Measurements from ENCODE around the gene PRKAR2B.
A peak's percentile ranks its signal among the peaks of the same experiment; 100 is the strongest.
"Not testable (repeated sequence)": the region's sequence is repeated elsewhere in the genome, so short reads cannot be mapped to it uniquely, and the experiment has no call there.

PRKAR2B gene

DNA sequence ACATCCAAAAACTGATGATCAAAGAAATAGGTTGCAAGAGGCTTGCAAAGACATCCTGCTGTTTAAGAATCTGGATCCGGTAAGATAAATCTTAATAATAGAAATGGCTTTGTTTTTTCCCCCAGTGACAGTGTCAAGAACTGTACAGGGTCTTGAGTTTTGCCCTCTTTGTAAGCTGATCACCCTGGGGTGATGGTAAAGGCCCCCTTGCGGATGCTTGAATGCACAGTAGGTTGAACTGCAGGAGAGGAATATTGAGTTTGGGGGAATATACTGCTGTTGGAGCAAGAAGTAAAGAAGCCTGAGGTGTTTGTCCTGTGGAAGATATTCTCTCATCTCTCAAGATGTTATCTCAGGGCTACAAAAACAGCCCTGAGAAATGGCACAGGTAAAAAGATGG, 83.7 kb downstream of the PRKAR2B start:
- DNase-seq, result no peak

DNA sequence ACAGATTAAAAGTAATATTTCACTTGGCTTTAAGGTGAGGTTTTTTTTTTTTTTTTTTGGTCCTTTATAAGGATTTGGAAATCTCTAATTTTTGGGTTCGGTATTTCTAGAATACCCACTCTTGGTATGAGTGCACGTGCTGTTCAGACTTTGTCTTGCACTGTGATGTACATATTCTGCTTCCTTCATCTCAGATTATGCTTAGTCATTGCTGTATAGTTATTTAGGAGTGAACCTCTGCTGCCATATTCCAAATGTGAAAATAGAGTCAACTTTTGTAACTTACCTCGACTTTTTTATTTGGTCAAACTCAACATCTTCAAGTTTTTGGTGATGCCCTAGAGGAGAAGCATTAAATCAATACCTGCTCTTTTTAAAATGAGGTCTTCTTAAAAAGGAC, 84.2 kb downstream of the PRKAR2B start:
- no peak for DNase-seq

DNA sequence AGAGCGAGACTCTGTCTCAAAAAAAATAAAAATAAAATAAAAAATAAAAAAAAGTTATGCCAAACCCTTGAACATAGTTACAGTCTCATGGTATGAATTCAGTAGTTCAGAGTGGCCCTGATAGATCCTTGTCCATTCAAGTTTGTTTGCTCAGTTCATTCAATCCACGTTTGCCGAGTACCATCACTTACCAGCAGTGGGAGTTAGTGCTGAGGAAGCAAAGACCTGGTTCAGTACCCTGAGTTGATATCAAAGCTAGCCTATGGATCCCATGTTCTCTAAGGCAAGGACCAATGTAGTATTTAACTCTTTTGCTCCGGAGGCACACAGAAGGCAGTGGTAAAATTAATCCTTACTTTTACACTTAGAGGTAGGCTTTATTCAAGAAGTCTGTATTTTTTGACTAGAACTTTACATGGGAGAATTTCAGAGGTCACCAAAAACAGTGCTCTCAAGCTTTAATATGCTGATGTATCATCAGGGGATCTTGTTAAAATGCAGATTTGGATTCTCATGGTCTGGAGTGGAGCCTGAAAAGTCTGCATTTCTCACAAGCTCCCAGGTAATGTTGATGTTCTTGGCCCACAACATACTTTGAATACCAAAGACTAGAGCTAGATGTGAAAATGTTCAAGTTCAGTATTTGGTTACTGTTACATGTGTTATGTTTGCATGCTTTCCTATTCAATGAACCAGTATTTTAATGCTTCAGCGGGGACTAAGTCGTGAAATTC, 86.1 kb downstream of the PRKAR2B start:
- DNase-seq, result no peak

DNA sequence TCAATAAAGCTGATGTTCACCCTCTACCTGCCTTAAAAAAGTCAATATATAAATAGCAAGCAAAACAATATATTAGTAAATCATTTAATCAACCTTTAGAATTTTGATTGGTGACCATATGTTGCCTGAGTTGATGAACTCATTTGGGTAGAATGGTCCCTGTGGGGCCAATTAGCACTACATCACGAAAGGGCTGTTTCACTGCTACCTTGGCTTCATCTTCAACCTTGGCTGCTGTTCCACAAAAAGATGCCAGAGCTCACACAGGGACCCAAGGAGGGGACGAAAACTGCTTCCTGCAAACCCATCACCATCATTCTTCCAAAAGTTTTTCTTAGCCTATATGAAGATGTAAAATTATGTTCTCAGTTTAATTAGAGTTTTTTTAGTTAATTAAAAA, 88.9 kb downstream of the PRKAR2B start:
- DNase-seq, result no peak

DNA sequence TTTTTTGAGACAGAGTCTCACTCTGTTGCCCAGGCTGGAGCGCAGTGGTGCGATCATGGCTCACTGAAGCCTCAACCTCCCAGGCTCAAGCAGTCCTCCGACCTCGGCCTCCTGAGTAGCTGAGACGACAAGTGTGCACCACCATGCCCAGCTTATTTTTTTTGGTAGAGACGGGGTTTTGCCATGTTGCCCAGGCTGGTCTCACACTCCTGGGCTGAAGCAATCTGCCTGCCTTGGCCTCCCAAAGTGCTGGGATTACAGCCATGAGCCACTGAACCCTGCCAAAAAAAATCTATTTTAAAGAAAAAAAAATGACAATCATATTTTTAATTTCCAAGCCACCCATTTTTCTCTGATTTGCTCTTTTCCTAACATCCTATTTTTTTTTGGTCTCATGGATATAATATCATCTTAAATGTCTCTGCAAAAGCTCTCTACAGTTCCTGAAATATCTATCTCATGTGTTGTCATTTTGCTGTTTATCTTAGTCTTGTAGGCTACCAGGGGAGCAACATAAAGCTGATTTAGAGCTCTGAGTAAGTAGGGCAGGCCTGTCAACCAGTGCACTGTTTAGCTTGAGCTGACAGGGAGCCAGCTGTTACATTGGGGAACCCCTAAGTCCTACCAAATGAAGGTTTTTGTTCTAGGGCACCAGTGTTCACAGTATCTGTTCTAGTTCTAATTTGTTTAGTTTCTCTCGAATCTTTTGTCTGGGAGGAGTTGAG, 94.4 kb downstream of the PRKAR2B start:
- DNase-seq, result no peak

DNA sequence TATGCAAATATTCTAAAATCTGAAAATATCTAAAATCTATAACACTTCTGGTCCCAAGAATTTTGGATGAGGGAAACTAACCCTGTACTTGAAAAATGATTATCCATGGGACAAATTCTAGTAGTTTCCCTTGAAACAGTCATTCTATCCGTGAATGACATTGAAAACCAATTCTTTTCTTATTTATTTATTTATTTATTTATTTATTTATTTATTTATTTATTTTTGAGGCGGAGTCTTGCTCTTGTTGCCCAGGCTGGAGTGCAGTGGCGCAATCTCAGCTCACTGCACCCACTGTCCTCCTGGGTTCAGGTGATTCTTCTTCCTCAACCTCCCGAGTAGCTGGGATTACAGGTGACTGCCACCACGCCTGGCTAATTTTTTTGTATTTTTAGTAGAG, 99.4 kb downstream of the PRKAR2B start:
- not testable (repeated sequence) for DNase-seq

DNA sequence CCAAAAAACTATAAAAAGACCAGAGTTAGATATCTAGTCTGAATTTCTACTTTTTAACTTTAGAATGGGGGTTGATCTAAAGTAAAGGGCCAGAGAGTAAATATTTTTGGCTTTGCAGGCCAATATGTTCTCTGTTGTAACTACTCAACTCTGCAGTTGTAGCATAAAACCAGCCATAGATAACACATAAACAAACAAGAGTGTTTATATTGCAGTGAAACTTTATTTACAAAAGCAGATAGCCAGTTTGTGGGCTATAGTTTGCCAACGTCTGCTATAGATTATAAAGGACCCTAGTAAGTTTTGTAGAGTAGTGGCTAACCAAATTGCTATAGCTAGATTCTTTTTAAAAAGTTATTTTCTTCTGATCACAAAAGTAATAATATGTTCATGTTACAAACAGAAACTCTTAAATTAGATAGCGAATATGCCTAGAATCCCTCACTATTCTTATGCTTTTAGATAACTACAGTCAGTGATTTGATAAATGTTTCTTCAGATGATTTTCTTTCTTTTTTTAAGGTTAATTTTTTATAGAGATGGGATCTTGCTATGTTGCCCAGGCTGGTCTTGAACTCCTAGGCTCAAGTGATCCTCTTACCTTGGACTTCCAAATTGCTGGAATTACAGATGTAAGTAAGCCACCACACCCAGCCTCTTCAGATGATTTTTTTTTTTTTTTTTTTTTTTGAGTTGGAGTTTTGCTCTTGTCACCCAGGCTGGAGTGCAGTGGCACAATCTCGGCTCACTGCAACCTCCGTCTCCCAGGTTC, 100.7 kb downstream of the PRKAR2B start:
- DNase-seq, result no peak

DNA sequence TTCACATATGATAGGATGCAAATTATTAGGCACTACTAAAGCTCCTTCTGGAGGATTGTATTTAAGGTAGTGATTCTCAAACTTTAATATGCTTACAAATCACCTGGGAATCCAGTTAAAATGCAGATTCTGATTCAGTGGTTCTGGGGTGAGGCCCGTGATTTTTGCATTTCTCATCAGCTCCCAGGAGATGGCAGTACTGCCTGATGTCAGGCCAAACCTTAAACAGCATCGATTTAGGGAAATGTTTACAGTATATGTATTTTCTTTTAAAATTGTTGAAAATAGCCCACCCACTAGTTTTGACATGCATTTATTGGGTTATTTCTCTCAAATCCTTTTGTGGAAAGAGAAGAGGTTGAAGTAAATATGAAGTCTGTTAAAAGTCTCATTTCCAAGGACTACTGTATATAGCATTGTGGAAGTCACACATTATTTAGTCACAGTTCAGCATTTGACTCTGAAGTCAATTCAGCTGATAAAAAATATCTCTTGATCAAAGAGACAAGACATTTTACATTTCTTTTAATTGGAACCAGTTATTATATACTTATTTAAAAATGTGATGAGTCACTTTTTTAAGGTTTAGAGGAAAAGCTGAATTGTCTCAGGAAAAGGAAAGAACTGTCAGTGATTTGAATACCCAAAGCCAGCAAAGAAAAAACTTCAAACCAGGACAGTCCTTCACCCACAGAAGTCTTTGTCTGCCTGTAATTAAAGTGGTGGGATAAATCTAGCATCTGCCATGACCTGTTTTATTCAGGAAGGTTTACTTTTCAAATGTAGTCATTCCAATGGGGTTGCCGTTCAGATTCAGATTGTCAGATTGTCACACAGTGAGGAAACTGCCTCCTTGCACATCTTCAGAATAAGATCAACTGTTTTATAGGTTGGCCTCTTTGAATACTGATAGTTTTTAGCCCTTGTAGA, 103.2 kb downstream of the PRKAR2B start:
- peak; percentile 47 for DNase-seq

DNA sequence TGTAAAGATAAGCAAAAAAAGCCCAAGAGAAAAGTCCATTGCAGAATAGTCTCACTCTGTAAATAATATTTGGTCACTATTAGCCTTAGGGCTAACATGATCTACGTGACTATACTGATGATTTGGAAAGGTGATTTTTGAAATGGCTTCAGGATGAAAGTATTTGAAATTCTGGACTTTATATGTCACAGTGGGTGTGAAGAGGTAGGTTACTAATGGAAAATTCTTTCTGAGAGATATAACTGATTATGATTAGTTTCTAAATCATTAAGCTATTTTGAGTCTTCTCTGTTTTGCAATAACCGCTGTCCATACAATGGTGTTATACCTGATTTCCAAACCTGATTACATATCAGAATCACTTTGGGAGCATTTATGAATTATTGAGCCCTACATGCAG, 104.2 kb downstream of the PRKAR2B start:
- DNase-seq, result no peak

DNA sequence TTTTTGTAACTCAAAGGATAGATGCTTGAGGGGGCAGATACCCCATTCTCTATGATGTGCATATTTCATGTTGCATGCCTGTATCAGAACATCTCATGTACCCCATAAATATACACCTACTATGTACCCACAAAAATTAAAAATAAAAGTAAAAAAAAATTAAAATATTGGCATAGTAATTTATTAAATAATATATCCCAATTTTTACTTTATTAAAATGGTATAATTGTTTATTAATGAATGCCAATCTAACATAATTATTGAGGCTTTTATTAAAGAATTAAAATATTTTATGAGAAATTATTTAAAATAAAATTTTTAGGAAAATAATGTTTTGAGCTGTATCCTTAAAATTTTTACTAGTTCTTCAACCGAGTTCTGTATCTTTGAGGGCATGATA, 105.4 kb downstream of the PRKAR2B start:
- DNase-seq, result no peak

DNA sequence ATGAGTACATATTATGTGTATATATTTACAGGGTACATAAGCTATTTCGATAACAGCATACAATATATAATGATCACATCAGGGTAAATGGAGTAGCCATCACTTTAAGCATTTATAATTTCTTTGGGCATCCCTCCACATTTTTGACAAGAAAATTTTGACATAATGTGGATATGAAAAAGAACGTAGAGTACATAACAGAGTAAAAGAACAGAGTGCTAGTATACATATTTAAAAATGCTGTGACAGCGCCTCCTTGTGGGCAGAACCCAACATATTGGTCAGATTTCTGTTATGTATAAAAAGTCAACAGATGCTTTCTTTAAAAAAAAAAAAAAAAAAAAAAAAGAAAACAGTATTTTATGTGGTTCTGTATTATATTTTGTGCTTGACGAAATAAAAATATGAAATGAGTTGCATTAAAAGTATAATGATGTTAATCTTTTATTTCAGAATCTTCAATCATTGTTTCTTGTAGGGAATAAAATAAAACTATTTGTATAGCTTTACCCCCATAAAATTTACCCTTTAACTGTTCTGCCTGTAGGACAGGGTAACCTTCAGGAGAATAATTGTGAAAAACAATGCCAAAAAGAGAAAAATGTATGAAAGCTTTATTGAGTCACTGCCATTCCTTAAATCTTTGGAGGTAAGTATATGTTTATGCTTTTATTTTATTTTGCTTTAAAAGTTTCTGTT, 106.0 kb downstream of the PRKAR2B start:
- peak; percentile 77 for DNase-seq

DNA sequence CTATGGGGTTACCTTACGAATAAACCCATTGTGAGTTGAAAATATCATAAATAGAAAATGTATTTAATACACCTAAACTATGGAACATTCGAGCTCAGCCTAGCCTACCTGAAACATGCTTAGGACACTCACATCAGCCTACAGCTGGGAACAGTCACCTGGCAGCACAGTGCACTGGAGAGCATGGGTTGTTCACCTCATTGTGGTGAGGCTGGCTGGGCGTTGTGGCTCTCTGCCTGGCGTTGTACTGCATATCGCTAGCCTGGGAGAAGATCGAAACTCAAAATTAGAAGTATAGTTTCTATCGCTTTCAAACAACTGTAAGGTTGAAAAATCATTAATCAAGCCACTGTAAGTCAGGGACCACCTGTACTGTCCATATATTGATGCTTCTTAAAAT, 107.0 kb downstream of the PRKAR2B start:
- no peak for DNase-seq

DNA sequence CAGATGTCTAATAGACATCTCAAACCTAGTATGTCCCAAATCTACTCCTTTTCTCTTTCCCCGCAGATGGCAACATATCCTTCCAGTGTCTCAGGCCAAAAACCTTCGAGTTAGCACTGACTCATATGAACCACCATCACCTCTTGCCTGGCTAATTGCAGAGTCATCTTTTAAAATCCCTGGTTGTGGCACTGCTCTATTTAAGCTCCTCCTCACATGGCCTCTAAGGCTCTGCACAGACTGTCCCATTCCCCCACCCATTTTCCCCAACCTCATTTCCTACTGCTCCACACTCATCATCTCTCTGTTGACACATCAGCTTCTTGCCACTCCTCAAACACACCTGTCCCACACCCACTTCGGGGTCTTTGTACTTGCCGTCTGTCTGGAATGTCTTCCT, 107.5 kb downstream of the PRKAR2B start:
- no peak for DNase-seq

DNA sequence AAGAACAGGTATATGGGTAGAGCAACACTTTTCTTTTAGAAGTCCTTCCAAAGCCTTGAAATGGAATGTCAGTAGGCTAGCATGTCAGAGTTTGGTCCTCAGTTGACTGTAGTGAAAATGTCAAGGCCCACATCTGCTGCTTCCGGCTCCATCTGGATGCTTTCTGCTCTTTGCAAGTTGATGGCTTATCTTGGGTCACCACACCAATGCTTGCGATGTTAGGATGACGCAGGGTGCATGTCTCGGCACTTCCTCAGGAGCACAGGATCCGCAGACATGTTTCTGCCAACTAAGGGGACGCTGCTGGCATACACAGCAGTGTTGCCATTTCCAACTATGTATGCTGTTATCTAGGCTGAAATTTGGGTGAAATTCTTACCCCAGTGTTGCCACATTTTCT, 110.3 kb downstream of the PRKAR2B start:
- DNase-seq, result no peak

DNA sequence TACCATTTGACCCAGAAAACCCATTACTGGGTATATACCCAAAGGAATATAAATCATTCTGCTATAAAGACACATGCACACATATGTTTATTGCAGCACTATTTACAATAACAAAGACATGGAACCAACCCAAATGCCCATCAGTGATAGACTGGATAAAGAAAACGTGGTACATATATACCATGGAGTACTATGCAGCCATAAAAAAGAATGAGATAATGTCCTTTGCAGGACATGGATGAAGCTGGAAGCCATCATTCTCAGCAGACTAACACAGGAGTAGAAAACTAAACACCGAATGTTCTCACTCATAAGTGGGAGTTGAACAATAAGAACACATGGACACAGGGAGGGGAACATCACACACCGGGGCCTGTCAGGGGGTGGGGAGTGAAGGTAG, 111.2 kb downstream of the PRKAR2B start:
- not testable (repeated sequence) for DNase-seq

DNA sequence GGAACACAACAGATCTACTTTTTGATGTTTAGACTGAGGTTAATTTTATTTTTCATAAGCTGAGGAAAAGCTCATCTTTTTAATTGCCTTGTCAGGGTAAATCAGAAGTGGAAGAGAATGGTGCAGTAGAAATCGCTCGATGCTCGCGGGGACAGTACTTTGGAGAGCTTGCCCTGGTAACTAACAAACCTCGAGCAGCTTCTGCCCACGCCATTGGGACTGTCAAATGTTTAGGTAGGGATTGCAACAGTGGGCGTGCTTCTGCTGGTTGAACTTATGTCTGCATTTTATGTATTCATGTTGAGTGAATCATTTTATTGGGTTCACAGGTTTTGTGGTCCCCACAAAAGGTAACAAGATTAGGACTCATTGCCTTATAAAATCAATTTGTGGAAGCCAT, 112.6 kb downstream of the PRKAR2B start:
- no peak for DNase-seq

DNA sequence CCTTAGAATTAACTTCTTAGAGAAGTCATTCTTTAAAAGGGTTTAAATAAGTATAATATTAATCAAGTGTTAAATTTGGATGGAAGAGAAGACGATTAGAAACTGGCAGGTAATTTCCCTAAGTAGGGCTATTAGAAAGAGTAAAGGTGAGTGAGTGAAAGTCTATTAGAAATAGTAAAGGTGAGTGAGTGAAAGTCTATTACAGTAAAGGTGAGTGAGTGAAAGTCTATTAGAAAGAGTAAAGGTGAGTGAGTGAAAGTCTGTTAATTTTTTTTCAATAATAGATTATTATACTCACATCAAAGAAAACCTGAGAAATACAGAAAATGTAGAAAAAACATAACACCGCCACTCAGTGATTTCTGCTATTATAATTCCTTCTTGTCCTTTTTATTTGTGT, 113.5 kb downstream of the PRKAR2B start:
- DNase-seq, result no peak

DNA sequence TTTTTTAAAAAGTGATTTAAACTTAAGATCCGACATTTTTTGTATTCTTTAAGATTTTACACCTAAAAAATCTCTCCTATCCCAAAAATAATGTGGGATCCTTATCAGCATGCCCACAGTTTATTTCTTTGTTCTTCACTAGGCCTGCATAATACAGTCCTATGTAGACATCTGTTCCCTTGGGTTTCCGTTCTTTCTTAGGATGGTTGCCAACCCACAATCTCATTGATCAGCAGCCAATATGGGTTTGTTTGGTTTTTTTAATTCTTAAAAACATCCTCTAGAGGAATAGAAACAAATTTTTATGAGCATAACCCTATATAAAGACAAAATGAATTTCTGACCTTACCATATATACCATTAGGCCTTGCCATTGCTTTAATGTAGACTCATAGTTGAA, 115.9 kb downstream of the PRKAR2B start:
- no peak for DNase-seq

DNA sequence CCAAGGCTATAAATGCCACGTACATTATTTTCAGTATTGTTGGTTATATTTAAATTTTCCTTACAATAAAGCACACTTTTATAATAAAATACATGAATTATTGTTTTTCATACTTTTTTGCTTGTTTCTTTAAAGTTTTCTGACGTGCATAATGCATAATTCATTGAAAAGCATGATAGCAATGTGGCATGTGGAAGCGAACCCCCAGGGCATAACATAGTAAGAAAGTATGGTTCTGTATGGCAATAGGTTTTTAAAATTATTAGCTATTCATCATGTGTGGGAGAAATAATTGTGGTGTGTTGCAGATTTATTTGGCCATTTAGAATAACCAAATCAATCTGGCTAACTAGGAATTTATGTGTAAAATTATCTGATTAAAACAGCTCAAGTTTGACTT, 116.9 kb downstream of the PRKAR2B start:
- DNase-seq, result no peak

DNA sequence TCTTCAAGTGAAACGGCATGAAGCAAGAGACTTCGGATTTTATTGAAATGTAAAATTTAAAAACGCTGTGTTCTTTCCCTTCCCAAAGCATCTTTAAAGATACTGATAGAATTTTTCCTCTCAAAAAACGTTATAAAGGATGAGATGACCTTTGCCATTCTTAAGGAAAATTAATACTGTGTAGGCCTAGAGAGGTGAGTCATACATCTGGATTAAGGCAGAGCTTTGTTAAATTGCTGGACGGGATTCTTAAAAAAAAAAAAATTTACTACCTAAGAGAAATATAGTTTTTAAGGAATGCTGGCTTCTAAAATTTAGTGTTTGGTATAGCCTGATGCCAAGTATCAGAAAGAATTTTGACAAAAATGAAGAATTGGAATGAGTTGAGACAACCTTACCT, 118.0 kb downstream of the PRKAR2B start:
- DNase-seq, result no peak

DNA sequence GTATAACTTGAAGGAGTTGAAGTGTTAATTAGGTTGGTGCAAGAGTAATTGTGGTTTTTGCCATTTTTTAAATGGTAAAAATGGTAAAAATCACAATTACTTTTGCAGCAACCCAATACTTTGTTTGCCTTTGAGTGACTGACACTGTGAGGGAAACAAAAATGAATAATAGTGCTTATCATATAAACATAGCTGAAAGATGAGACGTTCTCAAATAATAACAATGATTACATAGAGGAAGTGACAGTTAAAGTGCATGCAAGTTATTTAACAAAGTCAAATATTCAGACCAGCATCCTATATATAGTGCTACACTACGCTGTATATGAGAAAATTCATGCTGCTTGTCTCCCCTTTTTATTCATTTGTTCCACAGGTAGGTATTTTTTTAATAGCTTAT, 119.6 kb downstream of the PRKAR2B start:
- DNase-seq, result no peak

DNA sequence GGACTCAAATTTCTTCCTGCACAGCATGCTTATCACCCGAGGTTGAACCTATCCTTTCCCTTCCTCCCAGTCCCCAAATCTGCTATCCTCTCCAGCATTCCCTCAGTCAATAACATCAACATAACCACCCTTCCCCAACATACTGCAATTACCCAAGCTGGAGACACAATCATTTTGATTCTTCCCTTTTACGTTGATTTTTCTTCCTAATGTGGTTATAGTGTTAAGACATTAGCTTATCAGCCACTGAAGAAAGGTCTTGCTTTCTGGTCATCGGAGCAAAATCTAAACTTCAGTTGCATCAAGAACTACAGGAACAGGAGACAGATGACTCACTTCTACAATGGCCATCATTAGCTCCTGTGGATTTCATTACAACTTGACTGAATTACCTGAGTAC, 120.8 kb downstream of the PRKAR2B start:
- no peak for DNase-seq
